Ascending aorta (tissue), 2 donors: ENCODE measurements around the gene STAG1. TPM values are rescaled to one million over a fixed set of nuclear protein-coding genes. Genes with fewer than 3 reads are reported as not detected.
"Not testable (repeated sequence)": the region's sequence is repeated elsewhere in the genome, so short reads cannot be mapped to it uniquely, and the experiment has no call there.

Source experiments
- DNase-seq, 2 donors: peaks; one replicate each; pipeline ENCODE4 v3.0.0-alpha.2; 2019; ENCODE audit warnings: low spot score in 2 of 2
- H3K27ac ChIP-seq, 2 donors: fragments of 200-600 bp; sonication (generic); one replicate each; pipeline ENCODE4 v1.5.1; 2016 to 2017; ENCODE audit warnings: mild to moderate bottlenecking in 1 of 2
- H3K27me3 ChIP-seq: fragments of 200-600 bp; sonication (generic); one replicate; pipeline ENCODE4 v1.5.1; 2017
- H3K36me3 ChIP-seq, 2 donors: fragments of 200-600 bp; sonication (generic); one replicate each; pipeline ENCODE4 v1.5.1; 2016
- H3K4me1 ChIP-seq, 2 donors: fragments of 200-600 bp; sonication (generic); one replicate each; pipeline ENCODE4 v1.5.1; 2016 to 2017; ENCODE audit warnings: mild to moderate bottlenecking in 1 of 2
- H3K4me3 ChIP-seq, 2 donors: fragments of 200-600 bp; sonication (generic); one replicate each; pipeline ENCODE4 v1.5.1; 2016 to 2017; ENCODE audit warnings: mild to moderate bottlenecking in 1 of 2
- H3K9me3 ChIP-seq, 2 donors: fragments of 200-600 bp; sonication (generic); one replicate each; pipeline ENCODE4 v1.5.1; 2016
- CTCF ChIP-seq, 3 experiments: fragments of 200-600 bp in 2 of 3; fragments of 450-650 bp in 1 of 3; sonication (generic) in 2 of 3; IDR thresholded peaks; one replicate each; pipeline ENCODE4 v1.5.1; 2016 to 2019; ENCODE audit warnings: antibody characterized with exemption in 3 of 3, mild to moderate bottlenecking in 1 of 3, moderate library complexity in 1 of 3
- intact Hi-C: fragments of 100-400 bp; cut with DNase I; formaldehyde crosslinking; loops from one replicate; pipeline ENCODE4 v1.15.1; 2023
- total RNA-seq: library from RNA; depleted of rRNA; stranded (reverse); fragments of >200 nt; gene quantifications from one replicate; pipeline ENCODE4 v1.1.0, GENCODE V29; 2016

The STAG1 gene
- total RNA-seq, 1 donor from 2014 or later: 27.2 TPM

DNA sequence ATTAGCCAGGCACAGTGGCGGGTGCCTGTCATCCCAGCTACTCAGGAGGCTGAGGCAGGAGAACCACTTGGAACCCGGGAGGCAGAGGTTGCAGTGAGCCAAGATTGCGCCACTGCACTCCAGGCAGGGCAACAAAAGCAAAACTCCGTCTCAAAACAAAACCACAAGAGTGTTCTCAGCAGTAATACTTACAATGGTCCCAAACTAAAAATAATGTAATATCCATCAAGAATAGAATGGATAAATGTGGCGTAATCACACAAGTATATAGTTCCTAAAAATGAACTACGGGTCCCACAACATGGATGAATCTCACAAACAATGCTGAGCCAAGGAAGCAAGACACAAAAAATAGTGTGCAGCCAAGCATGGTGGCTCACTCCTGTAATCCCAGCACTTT, 39.2 kb downstream of the STAG1 start:
- no peaks in the 10 kb centered on the region for H3K4me1 ChIP-seq
- H3K36me3 ChIP-seq: peaks cover 0 to 5% of the 10 kb centered on the region in 2 donors
- H3K9me3 ChIP-seq: no peaks in the 10 kb centered on the region
- no peak overlapping the region for H3K27ac ChIP-seq
- no peak for DNase-seq
- no peak overlapping the region for H3K4me3 ChIP-seq
- no peaks in the 10 kb centered on the region for H3K27me3 ChIP-seq
- TF ChIP-seq CTCF (IDR thresholded peaks at IDR 0.05): no peak
- intact Hi-C loops: no loop called here

- H3K4me3 ChIP-seq, H3K27ac ChIP-seq, intact Hi-C loops, DNase-seq, H3K4me1 ChIP-seq, H3K27me3 ChIP-seq, H3K9me3 ChIP-seq, H3K36me3 ChIP-seq: not testable (repeated sequence)
Measured at GRCh38 chr3:136711888-136712287, 40.3 kb downstream of the STAG1 start.

DNA sequence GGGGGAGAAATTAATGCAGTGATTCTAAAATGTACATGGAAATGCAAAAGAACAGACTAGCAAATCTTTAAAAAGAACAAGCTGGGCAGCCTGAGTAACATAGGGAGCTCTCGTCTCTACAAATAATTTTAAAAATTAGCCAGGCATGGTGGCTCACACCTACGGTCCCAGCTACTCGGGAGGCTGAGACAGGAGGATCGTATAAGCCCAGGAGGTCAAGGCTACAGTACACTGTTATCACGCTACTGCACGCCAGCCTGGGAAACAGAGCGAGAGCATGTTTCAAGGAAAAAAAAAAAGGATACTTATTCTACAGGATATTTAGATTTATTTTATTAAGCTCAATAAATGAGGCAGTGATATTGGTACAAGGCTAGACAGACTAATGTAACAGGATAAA, 40.9 kb downstream of the STAG1 start:
- TF ChIP-seq CTCF (IDR thresholded peaks at IDR 0.05): no peak
- DNase-seq: no peak
- Histone ChIP-seq H3K9me3 (no peaks in the 10 kb centered on the region), H3K4me3 (no peak overlapping the region), H3K36me3 (peaks cover 0 to 5% of the 10 kb centered on the region in 2 donors), H3K4me1 (no peaks in the 10 kb centered on the region), H3K27ac (no peak overlapping the region), H3K27me3 (no peaks in the 10 kb centered on the region)
- intact Hi-C loops: no loop called here

DNA sequence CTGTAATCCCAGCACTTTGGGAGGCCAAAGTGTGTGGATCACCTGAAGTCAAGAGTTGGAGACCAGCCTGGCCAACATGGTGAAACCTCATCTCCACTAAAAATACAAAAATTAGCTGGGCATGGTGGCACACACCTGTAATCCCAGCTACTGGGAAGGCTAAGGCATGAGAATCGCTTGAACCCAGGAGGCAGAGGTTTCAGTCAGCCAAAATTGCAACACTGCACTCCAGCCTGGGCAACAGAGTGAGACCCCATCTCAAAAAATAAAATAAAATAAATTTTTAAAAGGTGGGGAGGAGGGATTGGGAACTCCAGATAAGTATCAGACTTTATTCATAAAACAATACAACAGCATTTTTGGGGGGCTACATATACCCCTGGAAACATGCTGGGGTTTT, 42.4 kb downstream of the STAG1 start:
- H3K36me3 ChIP-seq, DNase-seq, intact Hi-C loops, H3K27me3 ChIP-seq, H3K4me3 ChIP-seq, H3K27ac ChIP-seq, H3K4me1 ChIP-seq, H3K9me3 ChIP-seq: not testable (repeated sequence)

- H3K4me1 ChIP-seq: no peaks in the 10 kb centered on the region
- H3K27me3 ChIP-seq: no peaks in the 10 kb centered on the region
- H3K4me3 ChIP-seq: no peak overlapping the region
- peaks cover 0 to 5% of the 10 kb centered on the region in 2 donors for H3K36me3 ChIP-seq
- no peaks in the 10 kb centered on the region for H3K9me3 ChIP-seq
- no peak overlapping the region for H3K27ac ChIP-seq
- intact Hi-C loops: no loop called here
- TF ChIP-seq CTCF (IDR thresholded peaks at IDR 0.05): no peak
- no peak for DNase-seq
Measured at GRCh38 chr3:136708333-136708985, 43.7 kb downstream of the STAG1 start.

DNA sequence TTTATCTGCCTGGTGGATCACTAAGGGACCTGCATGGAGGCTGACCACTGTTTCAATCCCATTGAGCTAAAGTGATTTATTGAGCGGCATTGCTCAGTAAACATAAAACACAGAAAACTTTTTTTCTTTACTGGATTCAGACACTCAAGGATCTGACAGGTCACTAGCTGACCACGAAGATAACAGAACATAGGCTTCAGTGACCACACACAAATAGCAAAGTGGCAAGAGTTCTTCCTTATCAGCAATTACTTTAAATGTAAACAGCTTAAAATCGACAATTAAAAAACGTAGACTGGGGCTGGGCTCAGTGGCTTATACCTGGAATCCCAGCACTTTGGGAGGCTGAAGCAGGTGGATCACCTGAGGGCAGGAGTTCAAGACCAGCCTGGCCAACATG, 48.7 kb downstream of the STAG1 start:
- no peak for TF ChIP-seq CTCF (IDR thresholded peaks at IDR 0.05)
- no peak for DNase-seq
- Histone ChIP-seq H3K4me1 (peaks cover 0 to 5% of the 10 kb centered on the region in 2 donors), H3K27me3 (no peaks in the 10 kb centered on the region), H3K9me3 (no peaks in the 10 kb centered on the region), H3K36me3 (no peaks in the 10 kb centered on the region), H3K4me3 (no peak overlapping the region), H3K27ac (no peak overlapping the region)
- intact Hi-C loops: no loop called here
